ENCODE results near the gene PTPRN2.

Gene PTPRN2

GRCh38 chr7:158074896-158075632 is 512.6 kb downstream of the PTPRN2 start:
- DNase-seq: no peak

- DNase-seq: no peak
Observed at GRCh38 chr7:158073845-158074840, 513.5 kb downstream of the PTPRN2 start.

- DNase-seq: no peak
Observed at GRCh38 chr7:158072991-158073730, 514.5 kb downstream of the PTPRN2 start.

GRCh38 chr7:158070222-158070920 is 517.3 kb downstream of the PTPRN2 start:
- DNase-seq: no peak

GRCh38 chr7:158068853-158069252 is 518.8 kb downstream of the PTPRN2 start:
- no peak for DNase-seq

- DNase-seq: no peak
Observed at GRCh38 chr7:158067931-158068482, 519.6 kb downstream of the PTPRN2 start.

- no peak for DNase-seq
Observed at GRCh38 chr7:158067219-158067930, 520.2 kb downstream of the PTPRN2 start.

- DNase-seq: no peak
Observed at GRCh38 chr7:158066085-158066484, 521.5 kb downstream of the PTPRN2 start.

- DNase-seq: no peak
Observed at GRCh38 chr7:158065340-158065739, 522.3 kb downstream of the PTPRN2 start.

GRCh38 chr7:158064631-158065030 is 523.0 kb downstream of the PTPRN2 start:
- no peak for DNase-seq

- no peak for DNase-seq
Observed at GRCh38 chr7:158063850-158064610, 523.6 kb downstream of the PTPRN2 start.

GRCh38 chr7:158062661-158063060 is 525.0 kb downstream of the PTPRN2 start:
- DNase-seq: no peak

- DNase-seq: no peak
Observed at GRCh38 chr7:158061884-158062656, 525.6 kb downstream of the PTPRN2 start.

- DNase-seq: no peak
Observed at GRCh38 chr7:158061026-158061630, 526.5 kb downstream of the PTPRN2 start.

GRCh38 chr7:158060216-158060615 is 527.4 kb downstream of the PTPRN2 start:
- DNase-seq: no peak

GRCh38 chr7:158057446-158057845 is 530.2 kb downstream of the PTPRN2 start:
- no peak for DNase-seq

GRCh38 chr7:158056761-158057160 is 530.9 kb downstream of the PTPRN2 start:
- DNase-seq: no peak

GRCh38 chr7:158055726-158056510 is 531.7 kb downstream of the PTPRN2 start:
- no peak for DNase-seq

GRCh38 chr7:158054611-158055010 is 533.0 kb downstream of the PTPRN2 start:
- DNase-seq: no peak

Measured in NCI-H510A (cell line).